ENCODE data around the gene LRRC27. TPM values are rescaled to one million over a fixed set of nuclear protein-coding genes. Genes with fewer than 3 reads are reported as not detected.

LRRC27 gene
- total and polyA plus RNA-seq, 2 donors (not counting 1 experiment from before 2014, with no cell fraction given), result 23.6 to 25.6 TPM

DNA sequence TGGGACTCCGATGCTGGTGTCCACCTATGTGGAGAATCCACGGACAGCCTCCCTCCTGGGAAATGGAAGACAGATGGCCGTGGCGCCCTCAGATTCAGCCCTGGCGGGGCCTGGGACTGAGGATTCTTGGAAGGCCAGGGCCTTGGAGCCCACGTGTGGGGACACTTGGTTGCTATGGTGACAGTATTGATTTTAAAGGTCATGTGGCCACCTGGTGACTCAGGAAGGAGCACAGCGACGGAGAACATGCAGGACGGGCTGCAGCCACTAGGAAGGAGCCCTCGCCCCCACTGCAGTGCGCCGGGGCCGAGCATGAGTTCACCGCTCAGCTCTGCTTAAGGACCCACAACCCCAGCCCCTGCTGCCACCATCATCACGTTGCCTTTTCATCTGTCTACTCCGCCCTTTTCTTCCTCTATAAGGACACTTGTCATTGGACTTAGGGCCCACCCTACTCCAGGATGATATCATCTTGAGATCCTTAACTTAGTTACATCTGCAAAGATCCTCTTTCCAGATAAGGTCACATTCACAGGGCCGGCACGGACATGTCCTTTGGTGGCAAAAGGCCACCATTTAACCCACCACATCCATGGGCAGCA is 20.6 kb upstream of the LRRC27 start:
- ChIA-PET POLR2A (no interaction called here), CTCF (no interaction called here)
- WGBS (ENCODE audit: insufficient coverage), result 89% methylated on average over 18 of the region's 18 CpGs
- Mint-ChIP-seq H3K9me3 (ENCODE audit: insufficient read depth) (peaks cover 3% of the 10 kb centered on the region), H3K27me3 (peaks cover 6% of the 10 kb centered on the region), H3K4me3 (no peak overlapping the region), H3K4me1 (peaks cover 8% of the 10 kb centered on the region), H3K27ac (no peak overlapping the region)
- Histone ChIP-seq H3K36me3 (replicated peaks in 1 of 2; ENCODE audit: control extremely low read depth in 1 of 2, control insufficient read depth in 1 of 2, extremely low read depth in 1 of 2, insufficient read depth in 2 of 2, low read length in 1 of 2) (no peaks in the 10 kb centered on the region), H3K4me3 (ENCODE audit: control extremely low read depth in 1 of 5, extremely low read depth in 1 of 5, insufficient read depth in 1 of 5, low read depth in 2 of 5, low read length in 4 of 5) (no peak overlapping the region), H3K9me3 (ENCODE audit: control extremely low read depth in 1 of 3, control insufficient read depth in 2 of 3, insufficient read depth in 1 of 3, low read length in 2 of 3) (peaks cover 1 to 11% (median 2%) of the 10 kb centered on the region in 3 donors), H3K27ac (ENCODE audit: low read length in 2 of 2) (no peak overlapping the region), H3K4me2 (replicated peaks; ENCODE audit: low read depth, low read length, poor library complexity, severe bottlenecking) (no peak overlapping the region), H4K20me1 (ENCODE audit: control insufficient read depth, insufficient read depth, low read length, poor library complexity, severe bottlenecking) (no peaks in the 10 kb centered on the region), H3K4me1 (ENCODE audit: control insufficient read depth in 2 of 2, insufficient read depth in 2 of 2, low read length in 2 of 2) (peaks cover 11% of the 10 kb centered on the region in 2 donors), H3K9ac (ENCODE audit: low read length) (no peak overlapping the region), H3K27me3 (replicated peaks in 1 of 4; ENCODE audit: control extremely low read depth in 1 of 4, control insufficient read depth in 3 of 4, insufficient read depth in 4 of 4, low read length in 3 of 4) (peaks cover 0 to 13% (median 2%) of the 10 kb centered on the region in 4 experiments), H3K79me2 (ENCODE audit: control insufficient read depth, insufficient read depth, low read length) (no peaks in the 10 kb centered on the region), H2AFZ (ENCODE audit: insufficient read depth, low read depth, low read length, poor library complexity, severe bottlenecking) (no peak overlapping the region)
- DNase-seq (no peak), ATAC-seq (ENCODE audit: low read depth) (no peak)
- intact Hi-C loops (cut with micrococcal nuclease), result no loop called here
- no peak for TF ChIP-seq EZH2 (IDR thresholded peaks at IDR 0.05; ENCODE audit: borderline replicate concordance, insufficient read depth, low read depth, low read length, poor library complexity, severe bottlenecking)
- TF ChIP-seq, protein P1, sequence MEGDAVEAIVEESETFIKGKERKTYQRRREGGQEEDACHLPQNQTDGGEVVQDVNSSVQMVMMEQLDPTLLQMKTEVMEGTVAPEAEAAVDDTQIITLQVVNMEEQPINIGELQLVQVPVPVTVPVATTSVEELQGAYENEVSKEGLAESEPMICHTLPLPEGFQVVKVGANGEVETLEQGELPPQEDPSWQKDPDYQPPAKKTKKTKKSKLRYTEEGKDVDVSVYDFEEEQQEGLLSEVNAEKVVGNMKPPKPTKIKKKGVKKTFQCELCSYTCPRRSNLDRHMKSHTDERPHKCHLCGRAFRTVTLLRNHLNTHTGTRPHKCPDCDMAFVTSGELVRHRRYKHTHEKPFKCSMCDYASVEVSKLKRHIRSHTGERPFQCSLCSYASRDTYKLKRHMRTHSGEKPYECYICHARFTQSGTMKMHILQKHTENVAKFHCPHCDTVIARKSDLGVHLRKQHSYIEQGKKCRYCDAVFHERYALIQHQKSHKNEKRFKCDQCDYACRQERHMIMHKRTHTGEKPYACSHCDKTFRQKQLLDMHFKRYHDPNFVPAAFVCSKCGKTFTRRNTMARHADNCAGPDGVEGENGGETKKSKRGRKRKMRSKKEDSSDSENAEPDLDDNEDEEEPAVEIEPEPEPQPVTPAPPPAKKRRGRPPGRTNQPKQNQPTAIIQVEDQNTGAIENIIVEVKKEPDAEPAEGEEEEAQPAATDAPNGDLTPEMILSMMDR (IDR thresholded peaks at IDR 0.05), result no peak

DNA sequence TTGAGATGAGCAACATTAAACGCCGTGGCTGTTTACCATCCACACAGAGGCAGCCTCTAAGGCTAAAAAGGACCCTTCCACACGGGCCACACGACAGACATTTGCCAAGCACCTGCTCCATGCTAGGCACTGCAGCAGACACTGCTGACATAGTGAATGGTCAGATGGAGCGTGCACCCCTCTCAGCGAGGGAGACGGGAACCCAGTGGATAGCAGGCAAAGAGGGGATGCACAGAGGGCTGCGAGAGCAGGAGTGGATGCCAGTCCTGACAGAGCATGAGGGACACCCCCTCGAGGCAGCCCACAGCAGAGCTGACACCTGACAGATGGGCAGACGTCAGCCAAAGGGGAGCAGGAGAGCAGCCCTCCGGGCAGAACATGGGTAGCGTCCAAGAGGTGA is 18.7 kb upstream of the LRRC27 start:
- CTCF ChIA-PET, result interaction anchor here (1.6 kb wide), 1 partner anchor 40 kb away, joined by 3 read pairs; no protein-coding TSS in a partner anchor
- Histone ChIP-seq H3K79me2 (ENCODE audit: control insufficient read depth, insufficient read depth, low read length) (no peaks in the 10 kb centered on the region), H3K4me3 (ENCODE audit: control extremely low read depth in 1 of 5, extremely low read depth in 1 of 5, insufficient read depth in 1 of 5, low read depth in 2 of 5, low read length in 4 of 5) (no peak overlapping the region), H3K9me3 (ENCODE audit: control extremely low read depth in 1 of 3, control insufficient read depth in 2 of 3, insufficient read depth in 1 of 3, low read length in 2 of 3) (peaks cover 1 to 11% (median 2%) of the 10 kb centered on the region in 3 donors), H3K9ac (ENCODE audit: low read length) (no peak overlapping the region), H4K20me1 (ENCODE audit: control insufficient read depth, insufficient read depth, low read length, poor library complexity, severe bottlenecking) (no peaks in the 10 kb centered on the region), H3K4me2 (replicated peaks; ENCODE audit: low read depth, low read length, poor library complexity, severe bottlenecking) (no peak overlapping the region), H3K4me1 (ENCODE audit: control insufficient read depth in 2 of 2, insufficient read depth in 2 of 2, low read length in 2 of 2) (peaks cover 4 to 5% of the 10 kb centered on the region in 2 donors), H3K27ac (ENCODE audit: low read length in 2 of 2) (no peak overlapping the region), H3K27me3 (replicated peaks in 1 of 4; ENCODE audit: control extremely low read depth in 1 of 4, control insufficient read depth in 3 of 4, insufficient read depth in 4 of 4, low read length in 3 of 4) (peaks cover 0 to 8% (median 0%) of the 10 kb centered on the region in 4 experiments), H3K36me3 (replicated peaks in 1 of 2; ENCODE audit: control extremely low read depth in 1 of 2, control insufficient read depth in 1 of 2, extremely low read depth in 1 of 2, insufficient read depth in 2 of 2, low read length in 1 of 2) (no peaks in the 10 kb centered on the region), H2AFZ (ENCODE audit: insufficient read depth, low read depth, low read length, poor library complexity, severe bottlenecking) (no peak overlapping the region)
- 97% methylated on average over 12 of the region's 12 CpGs for WGBS (ENCODE audit: insufficient coverage)
- intact Hi-C loops (cut with micrococcal nuclease), result no loop called here
- H3K4me1 Mint-ChIP-seq, result peaks cover 3% of the 10 kb centered on the region
- no peak overlapping the region for H3K27ac Mint-ChIP-seq
- TF ChIP-seq, protein P1 (IDR thresholded peaks at IDR 0.05), result no peak
- TF ChIP-seq EZH2 (IDR thresholded peaks at IDR 0.05; ENCODE audit: borderline replicate concordance, insufficient read depth, low read depth, low read length, poor library complexity, severe bottlenecking), result no peak
- peaks cover 3% of the 10 kb centered on the region for H3K9me3 Mint-ChIP-seq (ENCODE audit: insufficient read depth)
- peaks cover 6% of the 10 kb centered on the region for H3K27me3 Mint-ChIP-seq
- no peak overlapping the region for H3K4me3 Mint-ChIP-seq
- POLR2A ChIA-PET, result no interaction called here
- ATAC-seq (ENCODE audit: low read depth) (no peak), DNase-seq (no peak)
